GM19467 (cell line): ENCODE measurements around the gene COBLL1.
A peak's percentile ranks its signal among the peaks of the same experiment; 100 is the strongest.

ENCODE experiments used
- ATAC-seq: cut with Tn5 transposase; IDR thresholded peaks from one replicate; pipeline ENCODE4 v1.9.1; 2021; ENCODE audit warnings: mild to moderate bottlenecking, moderate library complexity; ENCODE audit not compliant: unreplicated experiment

Gene COBLL1

DNA sequence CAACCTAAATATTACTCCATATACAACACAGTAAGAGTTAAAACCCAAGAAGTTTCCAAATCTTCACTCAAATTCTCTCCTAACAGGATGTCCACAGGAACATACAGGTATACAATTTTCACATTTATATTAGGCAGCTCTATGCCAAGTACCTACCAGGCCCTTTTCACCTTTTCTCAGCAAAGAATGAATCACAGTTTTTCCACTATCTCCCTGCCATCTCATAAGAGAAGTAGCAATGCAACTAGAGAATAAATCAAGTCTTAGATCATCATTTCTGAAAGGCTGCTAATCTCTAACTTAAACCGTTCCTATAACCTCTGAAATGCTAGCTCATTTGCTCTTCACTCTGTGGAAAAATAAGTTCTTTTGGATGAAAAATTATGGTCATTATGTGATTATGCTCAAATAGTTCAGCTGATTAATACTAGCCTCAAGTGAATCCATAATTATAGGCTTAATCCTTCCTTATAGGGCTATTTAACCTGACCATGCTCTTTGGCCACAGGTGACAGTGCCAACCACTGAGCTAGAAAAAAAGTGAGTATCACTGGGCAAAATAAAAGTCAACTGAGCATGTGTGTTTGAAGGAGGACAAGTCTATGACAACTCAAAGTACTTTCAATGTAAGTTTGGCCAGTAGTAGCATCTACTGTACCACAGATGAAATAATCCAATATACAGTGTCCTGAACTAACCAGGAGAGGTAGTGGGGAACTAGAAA lies 79.7 kb downstream of the COBLL1 start:
- no peak for ATAC-seq

DNA sequence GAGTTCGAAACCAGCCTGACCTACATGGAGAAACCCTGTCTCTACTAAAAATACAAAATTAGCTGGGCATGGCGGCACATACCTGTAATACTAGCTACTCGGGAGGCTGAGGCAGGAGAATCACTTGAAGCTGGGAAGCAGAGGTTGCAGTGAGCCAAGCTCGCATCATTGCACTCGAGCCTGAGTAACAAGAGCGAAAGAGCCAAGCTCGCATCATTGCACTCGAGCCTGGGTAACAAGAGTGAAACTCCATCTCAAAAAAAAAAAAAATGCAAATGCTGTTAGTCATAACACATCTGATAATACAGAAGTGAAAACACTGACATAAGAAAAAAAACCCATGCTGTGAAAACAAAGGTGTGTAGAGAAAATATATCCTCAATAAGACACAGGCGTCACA lies 80.4 kb downstream of the COBLL1 start:
- peak; percentile 99 for ATAC-seq

GRCh38 chr2:164760179-164760578 lies 81.4 kb downstream of the COBLL1 start:
- ATAC-seq: no peak

DNA sequence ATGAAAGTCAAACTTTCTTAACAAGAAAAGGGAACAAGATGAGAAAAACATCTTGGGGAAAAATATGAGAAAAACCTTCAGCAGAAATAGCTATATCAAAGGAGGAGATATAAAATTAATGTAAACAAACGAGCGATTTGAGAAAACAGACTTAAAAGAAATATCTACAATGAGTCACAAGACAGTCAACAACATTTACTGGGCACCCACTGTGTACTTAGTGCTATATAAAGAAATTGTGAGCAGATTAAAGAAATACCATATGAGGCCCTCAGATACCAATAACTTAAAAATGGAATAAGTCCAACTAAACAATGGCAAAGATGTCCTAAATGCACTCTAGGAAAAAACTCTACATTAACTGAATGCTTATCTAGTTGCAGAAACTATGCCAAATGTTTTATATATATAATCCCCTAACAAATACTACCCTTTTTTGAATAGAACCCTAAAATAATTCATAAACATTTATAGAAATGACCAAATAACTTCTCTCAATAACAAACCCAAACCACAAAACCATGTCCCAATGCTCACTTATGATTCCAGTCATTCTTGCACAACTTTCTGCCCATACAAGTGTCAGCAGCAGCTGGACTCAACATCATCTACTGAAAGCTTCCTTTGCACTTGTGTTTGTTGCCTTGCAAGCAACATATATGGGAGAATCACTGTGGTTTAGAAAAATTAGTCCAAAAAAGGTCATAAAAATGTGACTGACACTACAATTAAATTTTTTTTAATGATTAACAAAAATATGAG lies 83.5 kb downstream of the COBLL1 start:
- ATAC-seq: no peak

GRCh38 chr2:164756773-164757172 lies 84.8 kb downstream of the COBLL1 start:
- no peak for ATAC-seq

DNA sequence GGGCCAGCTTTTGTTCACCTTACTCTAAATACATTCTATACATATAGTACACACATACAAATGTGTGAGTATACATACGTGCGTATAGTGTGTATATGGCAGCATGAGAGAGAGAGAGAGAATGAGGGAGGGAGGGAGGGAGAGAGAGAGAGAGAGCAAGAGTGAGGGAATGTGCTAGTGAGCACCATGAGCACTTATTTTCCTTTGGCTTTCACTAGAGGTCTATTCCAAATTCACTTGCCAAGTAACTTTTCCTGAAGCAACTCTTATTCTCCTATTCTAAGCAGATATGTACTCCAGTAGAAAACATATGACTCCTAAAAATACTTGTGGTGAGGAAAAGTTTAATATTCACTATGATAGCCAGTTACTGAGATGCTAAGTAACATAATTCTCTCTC lies 85.7 kb downstream of the COBLL1 start:
- no peak for ATAC-seq

GRCh38 chr2:164754157-164755093 lies 87.2 kb downstream of the COBLL1 start:
- ATAC-seq: peak; percentile 67

- ATAC-seq: no peak
Measured at GRCh38 chr2:164752956-164753355, 88.7 kb downstream of the COBLL1 start.

- no peak for ATAC-seq
Measured at GRCh38 chr2:164747783-164748433, 93.7 kb downstream of the COBLL1 start.

GRCh38 chr2:164747140-164747539 lies 94.5 kb downstream of the COBLL1 start:
- no peak for ATAC-seq

DNA sequence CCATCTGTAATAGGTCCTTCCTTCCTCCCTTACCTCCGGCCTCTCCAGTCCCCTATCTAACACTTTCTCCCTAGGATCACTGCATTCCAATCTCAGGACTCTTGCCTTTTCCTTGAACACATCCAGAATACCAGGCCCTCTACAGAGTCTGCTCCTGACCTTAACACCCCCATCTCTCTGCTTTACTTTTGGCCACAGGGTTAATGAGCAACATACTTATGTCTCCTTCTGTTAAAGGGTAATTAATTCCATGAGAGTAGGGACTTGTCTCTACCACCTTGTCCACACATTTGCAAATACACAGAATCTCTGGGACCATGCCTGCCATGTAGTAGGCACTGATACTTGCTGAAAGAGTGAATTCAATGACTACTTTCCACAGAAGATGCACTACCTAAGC lies 94.9 kb downstream of the COBLL1 start:
- ATAC-seq: no peak

DNA sequence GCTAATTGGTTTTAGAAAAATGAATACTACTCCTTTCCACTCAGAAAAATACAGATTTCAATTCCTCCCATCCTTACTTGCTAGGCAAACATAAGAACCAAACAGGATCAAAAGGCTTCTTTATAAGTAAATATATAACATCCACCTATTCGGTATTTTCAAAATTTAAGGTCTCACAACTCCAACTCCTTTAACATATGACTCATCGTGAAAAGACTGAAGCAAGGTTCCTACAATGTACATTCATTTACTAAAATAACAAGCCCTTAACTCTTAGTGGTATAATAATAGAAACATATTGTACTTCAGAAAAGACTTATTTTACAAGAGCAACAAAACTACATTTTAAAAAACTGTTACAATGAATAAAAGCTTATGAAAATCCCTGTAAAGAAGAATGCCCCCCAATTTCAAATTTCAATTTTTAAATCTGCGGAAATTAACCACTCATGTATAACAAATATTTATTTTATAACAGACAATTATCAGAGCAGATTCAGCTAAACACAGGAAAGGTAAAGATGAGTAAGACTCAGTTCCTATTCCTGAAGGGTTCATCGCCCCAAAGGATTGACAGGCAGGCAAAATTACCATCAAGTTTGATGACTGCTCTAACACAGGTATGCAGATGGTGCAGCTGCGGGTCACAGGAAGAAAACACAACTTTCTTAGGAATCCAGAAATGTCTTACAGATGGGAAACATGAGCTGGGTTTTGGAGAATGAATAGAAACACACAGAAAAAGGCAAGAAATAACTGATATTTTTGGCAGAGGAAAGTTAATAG lies 96.4 kb downstream of the COBLL1 start:
- no peak for ATAC-seq

GRCh38 chr2:164742738-164743317 lies 98.8 kb downstream of the COBLL1 start:
- ATAC-seq: no peak

- ATAC-seq: no peak
Measured at GRCh38 chr2:164739966-164740365, 101.7 kb downstream of the COBLL1 start.

DNA sequence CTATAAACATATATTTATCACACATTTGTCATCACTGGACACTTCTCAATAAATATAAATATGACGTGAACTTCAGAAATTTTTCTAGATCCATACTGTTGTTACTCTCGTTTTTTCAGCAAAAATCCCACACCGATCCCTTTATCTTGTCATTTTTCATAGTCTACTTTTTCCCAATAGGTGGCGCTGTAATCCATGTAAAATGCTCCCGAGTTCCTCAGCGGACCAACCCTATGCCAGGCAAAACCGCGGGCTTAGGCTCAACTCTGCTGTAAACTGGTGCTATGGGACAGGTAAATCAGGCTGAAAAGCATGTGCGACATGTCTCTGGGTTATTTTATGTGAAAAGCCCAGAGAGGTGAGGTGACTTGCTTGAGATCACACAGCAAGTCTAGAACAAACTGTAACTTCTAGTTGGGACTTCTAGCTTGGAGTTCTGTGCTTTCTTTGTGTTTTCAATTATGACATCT lies 104.0 kb downstream of the COBLL1 start:
- ATAC-seq: peak; percentile 62

- no peak for ATAC-seq
Measured at GRCh38 chr2:164735309-164735919, 106.2 kb downstream of the COBLL1 start.

DNA sequence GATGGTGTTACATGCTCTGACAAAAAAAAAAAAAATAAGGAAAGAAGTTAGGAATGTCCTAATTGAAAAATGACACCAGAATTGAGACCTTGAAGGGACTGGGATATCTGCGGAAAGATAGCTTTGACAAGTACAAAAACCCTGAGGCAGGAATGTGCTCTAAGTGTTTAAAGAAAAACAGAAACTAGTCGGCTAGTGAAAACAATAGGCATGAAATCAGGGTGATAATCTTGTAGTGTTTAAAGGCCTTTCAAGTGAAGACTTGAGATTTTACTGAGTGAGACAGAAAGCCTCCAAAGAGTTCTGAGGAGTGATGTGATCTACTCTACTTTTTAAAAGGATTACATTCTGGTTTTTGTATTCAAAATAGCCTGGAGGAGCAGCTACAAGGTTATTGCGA lies 107.4 kb downstream of the COBLL1 start:
- ATAC-seq: no peak

- no peak for ATAC-seq
Measured at GRCh38 chr2:164725542-164725941, 116.1 kb downstream of the COBLL1 start.
